Measurements from ENCODE around the gene KDM4C. TPM values are rescaled to one million over a fixed set of nuclear protein-coding genes. Genes with fewer than 3 reads are reported as not detected.

Gene KDM4C
- total and polyA plus RNA-seq, 2 of the 4 experiments (the other 2 are of a cell fraction), result 11.8 to 23.8 TPM

- POLR2A ChIA-PET (ENCODE audit: unreplicated experiment), result no interaction called here
- WGBS, 2 experiments (ENCODE audit: extremely low coverage in 2 of 2, insufficient read length in 1 of 2), result no CpG with 5 or more reads among the region's 2 CpGs
- Histone ChIP-seq H3K23ac (ENCODE audit: low read depth, low read length) (no peak overlapping the region), H3K9ac (ENCODE audit: low read depth, low read length) (no peak overlapping the region), H2BK15ac (ENCODE audit: low read depth, low read length) (no peak overlapping the region), H2AK9ac (replicated peaks; ENCODE audit: low read depth, low read length, poor library complexity) (no peak overlapping the region), H3K4me2 (ENCODE audit: low read depth, low read length) (no peak overlapping the region), H3K36me3 (ENCODE audit: control insufficient read depth, insufficient read depth, low read length) (no peaks in the 10 kb centered on the region; the same call in 1 of the 2 replicates), H4K8ac (ENCODE audit: low read depth in 2 of 2, low read length in 2 of 2) (no peak overlapping the region), H3K56ac (ENCODE audit: extremely low read depth, insufficient read depth, low read length) (no peak overlapping the region), H2AK5ac (ENCODE audit: low read depth, low read length) (no peak overlapping the region), H3K18ac (ENCODE audit: low read depth, low read length) (no peak overlapping the region), H4K91ac (ENCODE audit: insufficient read depth, low read depth, low read length) (no peak overlapping the region), H4K5ac (ENCODE audit: low read depth, low read length) (no peak overlapping the region), H4K20me1 (ENCODE audit: insufficient read depth, low read length) (no peaks in the 10 kb centered on the region), H3K9me3 (ENCODE audit: control insufficient read depth, insufficient read depth, low read length) (no peaks in the 10 kb centered on the region), H3K4me3 (ENCODE audit: insufficient read depth, low read depth, low read length) (no peak overlapping the region), H3K9me1 (ENCODE audit: insufficient read depth, low read length) (0 out of 2 replicates have a peak, but pooled peaks cover 4% of the 10 kb centered on the region), H2BK20ac (ENCODE audit: low read depth, low read length) (no peak overlapping the region), H3K4me1 (ENCODE audit: control insufficient read depth, insufficient read depth, low read length) (no peaks in the 10 kb centered on the region), H2BK5ac (ENCODE audit: low read depth, low read length, poor library complexity, severe bottlenecking) (no peak overlapping the region), H2BK120ac (ENCODE audit: low read depth, low read length) (no peak overlapping the region), H3K27me3 (ENCODE audit: control insufficient read depth, insufficient read depth, low read length) (no peaks in the 10 kb centered on the region), H3K14ac (replicated peaks; ENCODE audit: low read depth, low read length) (no peak overlapping the region), H3K27ac (ENCODE audit: insufficient read depth, low read length) (no peak overlapping the region), H2AFZ (replicated peaks; ENCODE audit: low read length, poor library complexity) (no peak overlapping the region), H3K4ac (ENCODE audit: low read depth, low read length) (no peak overlapping the region), H3K79me1 (ENCODE audit: low read depth in 1 of 2, low read length in 2 of 2) (no peaks in the 10 kb centered on the region)
- dilution Hi-C loops (cut with HindIII; ENCODE audit: low sequenced_read_pairs, unreplicated experiment) (no loop called here), in situ Hi-C loops (cut with MboI; ENCODE audit: low sequenced_read_pairs) (no loop called here), intact Hi-C loops (cut with micrococcal nuclease) (no loop called here)
- no TSS peak for BruUV-seq (replicated peaks)
- no peak for DNase-seq
- TF ChIP-seq CHD1 (IDR thresholded peaks at IDR 0.05; ENCODE audit: low read depth, low read length) (no peak), RAD21 (IDR thresholded peaks at IDR 0.05; ENCODE audit: low read length) (no peak), BHLHE40 (IDR thresholded peaks at IDR 0.05; ENCODE audit: low read depth, low read length) (no peak), CEBPB (IDR thresholded peaks at IDR 0.05; ENCODE audit: low read depth, low read length) (no peak), SMC3 (IDR thresholded peaks at IDR 0.05; ENCODE audit: low read depth, low read length) (no peak), RFX5 (IDR thresholded peaks at IDR 0.05; ENCODE audit: low read depth, low read length) (no peak), ELK1 (IDR thresholded peaks at IDR 0.05; ENCODE audit: borderline replicate concordance, low read depth, low read length) (no peak), FOS (IDR thresholded peaks at IDR 0.05; ENCODE audit: low read depth, low read length) (no peak), NFE2L2 (IDR thresholded peaks at IDR 0.05; ENCODE audit: low read depth, low read length) (no peak), MXI1 (IDR thresholded peaks at IDR 0.05; ENCODE audit: borderline replicate concordance, low read depth, low read length) (no peak), RCOR1 (IDR thresholded peaks at IDR 0.05; ENCODE audit: insufficient replicate concordance, low read length) (no peak), CTCF (conservative IDR thresholded peaks at IDR 0.05; ENCODE audit: low read depth, low read length) (no peak), USF2 (IDR thresholded peaks at IDR 0.05; ENCODE audit: low read depth, low read length) (no peak), MAFK (IDR thresholded peaks at IDR 0.05; ENCODE audit: low read depth, low read length) (no peak), POLR2A (IDR thresholded peaks at IDR 0.05; ENCODE audit: low read depth, low read length) (no peak), MAZ (IDR thresholded peaks at IDR 0.05; ENCODE audit: borderline replicate concordance, low read depth, low read length) (no peak)
- ATAC-seq (ENCODE audit: low read depth), result no peak
- CTCF ChIA-PET, result no interaction called here
Measured at GRCh38 chr9:6887051-6887450, 129.3 kb downstream of the KDM4C start.
